Heart right ventricle (tissue), 16 donors: ENCODE results near the gene C12orf76. TPM values are rescaled to one million over a fixed set of nuclear protein-coding genes. Genes with fewer than 3 reads are reported as not detected.
A peak's percentile ranks its signal among the peaks of the same experiment; 100 is the strongest.

Experiments
- ATAC-seq, 8 donors: fragments of 200-7000 bp; cut with Tn5 transposase; one replicate each; pipeline ENCODE4 v1.9.1; 2020; ENCODE audit warnings: mild to moderate bottlenecking in 8 of 8, moderate library complexity in 8 of 8, moderate number of reproducible peaks in 1 of 8
- DNase-seq, 2 donors: peaks; one replicate each; pipeline ENCODE4 v3.0.0-alpha.2; 2020
- H3K27ac ChIP-seq, 10 donors: fragments of 200-600 bp; sonication (generic) in 2 of 10; one replicate each; pipeline versions ENCODE4 v1.5.0 to v1.8.0; 2020 to 2022; ENCODE audit warnings: mild to moderate bottlenecking in 3 of 10
- H3K27me3 ChIP-seq, 7 donors: fragments of 200-600 bp; one replicate each; pipeline ENCODE4 v1.8.0; 2021 to 2022; ENCODE audit warnings: mild to moderate bottlenecking in 2 of 7
- H3K36me3 ChIP-seq, 9 donors: fragments of 200-600 bp; sonication (generic) in 1 of 9; one replicate each; pipeline versions ENCODE4 v1.5.0 to v1.8.0; 2020 to 2022; ENCODE audit warnings: mild to moderate bottlenecking in 2 of 9
- H3K4me1 ChIP-seq, 9 donors: fragments of 200-600 bp; sonication (generic) in 1 of 9; one replicate each; pipeline versions ENCODE4 v1.5.0 to v1.8.0; 2020 to 2022; ENCODE audit warnings: mild to moderate bottlenecking in 4 of 9
- H3K4me3 ChIP-seq, 10 donors: fragments of 200-600 bp; sonication (generic) in 2 of 10; one replicate each; pipeline versions ENCODE4 v1.5.0 to v1.8.0; 2020 to 2022; ENCODE audit warnings: mild to moderate bottlenecking in 7 of 10, moderate library complexity in 2 of 10
- H3K9me3 ChIP-seq, 11 donors: fragments of 200-600 bp in 10 of 11; sonication (generic) in 2 of 11; one replicate each; pipeline versions ENCODE4 v1.5.0 to v1.8.0; 2013 to 2022; ENCODE audit warnings: mild to moderate bottlenecking in 2 of 11, control low read depth in 1 of 11, moderate library complexity in 1 of 11
- CTCF ChIP-seq, 9 donors: fragments of 200-600 bp; sonication (generic) in 2 of 9; IDR thresholded peaks; one replicate each; pipeline versions ENCODE4 v1.5.0 to v1.8.0; 2021 to 2022; ENCODE audit warnings: antibody characterized with exemption in 9 of 9, mild to moderate bottlenecking in 5 of 9, moderate library complexity in 1 of 9
- WGBS, 2 donors: extraction: QIAGEN DNeasy Blood & Tissue Kit; methylation state at CpG; one replicate each; pipeline ENCODE4 v1.1.7; 2013; ENCODE audit warnings: inconsistent platforms in 1 of 2; 5-methylcytosine and 5-hydroxymethylcytosine counted together
- intact Hi-C, 10 donors: fragments of 100-400 bp; cut with DNase I; formaldehyde crosslinking; loops; one replicate each; pipeline versions ENCODE4 v1.11.1 to v1.14.2; 2022
- polyA plus RNA-seq, 2 donors: library from polyadenylated mRNA; stranded (reverse); fragments of 200-250 nt; gene quantifications; one replicate each; pipeline ENCODE4 v1.2.3, GENCODE V29; 2013
- total RNA-seq, 10 donors: library from RNA; stranded (reverse); fragmentation: NEBNext Ultra II Directional in 3 of 10; extraction: Animal tissue kit (Norgen Biotek cat#: 25700) in 3 of 10; gene quantifications; one replicate each; pipeline versions ENCODE4 v1.2.1 to v1.2.4, GENCODE V29; 2021 to 2023
- donor health status: Arrhythmogenic right ventricular cardiomyopathy.
- donor health status: ischemic (EF 13 %, LVEDD 7.1; RV severe dilation, severe dysfunction).
- donor health status: healthy with polysubstance abuse.
- donor health status: DM: no; HTN: yes; CAD: no.
- donor health status: DM: no; HTN: no; CAD: no.
- donor health status: ischemic (EF 25% LVEDD 6.9; RV normal size, moderate dysfunction).
- donor health status: ischemic (EF 25% LVEDD 5.7; RV mildly dilated, moderate dysfunction).
- donor health status: healthy.
- donor health status: DM: yes; HTN: yes; CAD: no.
- donor health status: Ischemic cardiomyopathy.
- donor health status: ischemic (EF 35%, LVEDD 5.7; RV mildly dilated, moderate dysfunction).
- donor health status: nonischemic (EF 11% LVEDD 7.7; RV severe dilation, severe dysfunction).
- donor health status: DM: yes; HTN: yes; CAD: no.
- donor health status: PGD.
- donor health status: ischemic (EF 29% LVEDD 5.4; RV normal size, mild dysfunction).
- donor health status: nonischemic (EF 23%, LVEDD 6.1; RV moderate dilation, normal function).

C12orf76 gene
- total and polyA plus RNA-seq, 12 donors, result 3.7 to 8.3 (median 5.7) TPM

- DNase-seq, result no peak
- ATAC-seq, result peak in 3 of 8 donors; percentile 48 to 56 (median 56)
- intact Hi-C loops, result no loop called here
- Histone ChIP-seq H3K9me3 (no peaks in the 10 kb centered on the region), H3K4me3 (no peak overlapping the region), H3K27ac (peak overlapping the region in 3 of 10 donors; percentile 9 to 65 (median 55)), H3K36me3 (peaks cover 0 to 97% (median 21%) of the 10 kb centered on the region in 9 donors), H3K27me3 (no peaks in the 10 kb centered on the region), H3K4me1 (peaks cover 0 to 32% (median 26%) of the 10 kb centered on the region in 9 donors)
- TF ChIP-seq CTCF (IDR thresholded peaks at IDR 0.05), result no peak
- WGBS, 2 donors, result 58 to 65% methylated on average over 5 of the region's 5 CpGs
Measured at GRCh38 chr12:110023059-110023980, 25.0 kb downstream of the C12orf76 start.

- no peak for DNase-seq
- H3K27me3 ChIP-seq, result no peaks in the 10 kb centered on the region
- no peak overlapping the region for H3K4me3 ChIP-seq
- 87 to 93% methylated on average over 4 of the region's 4 CpGs for WGBS, 2 donors
- H3K4me1 ChIP-seq, result peaks cover 0 to 32% (median 23%) of the 10 kb centered on the region in 9 donors
- no peaks in the 10 kb centered on the region for H3K9me3 ChIP-seq
- peaks cover 0 to 97% (median 29%) of the 10 kb centered on the region in 9 donors for H3K36me3 ChIP-seq
- intact Hi-C loops, result no loop called here
- ATAC-seq, result no peak
- no peak for TF ChIP-seq CTCF (IDR thresholded peaks at IDR 0.05)
- H3K27ac ChIP-seq, result no peak overlapping the region
Measured at GRCh38 chr12:110020956-110021355, 27.4 kb downstream of the C12orf76 start.

- H3K4me3 ChIP-seq, result no peak overlapping the region
- no peaks in the 10 kb centered on the region for H3K9me3 ChIP-seq
- H3K27ac ChIP-seq, result peak overlapping the region in 4 of 10 donors; percentile 19 to 71 (median 38)
- intact Hi-C loops, result no loop called here
- WGBS, 2 donors, result 56 to 65% methylated on average over 2 of the region's 2 CpGs
- peak in 3 of 9 donors; percentile 16 to 31 (median 17) for TF ChIP-seq CTCF (IDR thresholded peaks at IDR 0.05)
- H3K27me3 ChIP-seq, result no peaks in the 10 kb centered on the region
- peaks cover 0 to 40% (median 0%) of the 10 kb centered on the region in 9 donors for H3K4me1 ChIP-seq
- peaks cover 0 to 84% (median 39%) of the 10 kb centered on the region in 9 donors for H3K36me3 ChIP-seq
- DNase-seq (no peak), ATAC-seq (peak in 2 of 8 donors; percentile 29 to 30)
Measured at GRCh38 chr12:110015132-110015531, 33.2 kb downstream of the C12orf76 start.

GRCh38 chr12:110012659-110013058 is 35.7 kb downstream of the C12orf76 start:
- Histone ChIP-seq H3K9me3 (peaks cover 0 to 2% (median 0%) of the 10 kb centered on the region in 11 donors), H3K27me3 (no peaks in the 10 kb centered on the region), H3K27ac (peak overlapping the region in 1 of 10 donors; percentile 68), H3K36me3 (peaks cover 0 to 59% (median 24%) of the 10 kb centered on the region in 9 donors), H3K4me1 (peaks cover 0 to 40% (median 0%) of the 10 kb centered on the region in 9 donors), H3K4me3 (no peak overlapping the region)
- WGBS, 2 donors, result 86 to 94% methylated on average over 4 of the region's 4 CpGs
- intact Hi-C loops, result no loop called here
- no peak for TF ChIP-seq CTCF (IDR thresholded peaks at IDR 0.05)
- no peak for DNase-seq
- ATAC-seq, result no peak
